T-helper 1 cell treated with Interleukin-12 subunit alpha and Interleukin-12 subunit beta and Interleukin-4 antibody, amounts not matched to agents 30 ng/mL and 1 ng/mL, for 36 hours (primary cell): ENCODE measurements around the gene WFIKKN1. TPM values are rescaled to one million over a fixed set of nuclear protein-coding genes. Genes with fewer than 3 reads are reported as not detected.
"Not testable (repeated sequence)": the region's sequence is repeated elsewhere in the genome, so short reads cannot be mapped to it uniquely, and the experiment has no call there.

Experiments used
- intact Hi-C: fragments of 100-400 bp; cut with micrococcal nuclease; formaldehyde crosslinking; loops from one replicate; pipeline ENCODE4 v1.15.1; 2024
- total RNA-seq: library from RNA; stranded (reverse); gene quantifications from 2 replicates; pipeline ENCODE4 v1.2.3, GENCODE V29; 2022

The WFIKKN1 gene
- total RNA-seq, 1 donor from 2014 or later = 0.69 TPM

GRCh38 chr16:593406-593805 lies 37.4 kb upstream of the WFIKKN1 start:
- intact Hi-C loops = no loop called here

GRCh38 chr16:593807-594206 lies 37.0 kb upstream of the WFIKKN1 start:
- intact Hi-C loops = no loop called here

GRCh38 chr16:595094-595528 lies 35.7 kb upstream of the WFIKKN1 start:
- intact Hi-C loops = no loop called here

GRCh38 chr16:595942-596735 lies 34.6 kb upstream of the WFIKKN1 start:
- intact Hi-C loops = no loop called here

- intact Hi-C loops = no loop called here
Observed at GRCh38 chr16:596736-597060, 34.1 kb upstream of the WFIKKN1 start.

GRCh38 chr16:597655-598054 lies 33.1 kb upstream of the WFIKKN1 start:
- intact Hi-C loops = not testable (repeated sequence)

GRCh38 chr16:598823-599739 lies 31.7 kb upstream of the WFIKKN1 start:
- intact Hi-C loops = no loop called here

GRCh38 chr16:600781-601180 lies 30.0 kb upstream of the WFIKKN1 start:
- intact Hi-C loops = no loop called here

GRCh38 chr16:603933-604332 lies 26.9 kb upstream of the WFIKKN1 start:
- intact Hi-C loops = no loop called here

GRCh38 chr16:606656-607307 lies 24.0 kb upstream of the WFIKKN1 start:
- intact Hi-C loops = no loop called here

- intact Hi-C loops = no loop called here
Observed at GRCh38 chr16:608019-608418, 22.8 kb upstream of the WFIKKN1 start.

GRCh38 chr16:609316-609715 lies 21.5 kb upstream of the WFIKKN1 start:
- intact Hi-C loops = no loop called here

GRCh38 chr16:609984-610383 lies 20.8 kb upstream of the WFIKKN1 start:
- intact Hi-C loops = loop anchor here (2.0 kb wide), 1 partner anchor 31 kb away; no protein-coding TSS in a partner anchor

- intact Hi-C loops = loop anchor here (2.0 kb wide), 1 partner anchor 32 kb away; no protein-coding TSS in a partner anchor
Observed at GRCh38 chr16:610513-611381, 20.0 kb upstream of the WFIKKN1 start.

GRCh38 chr16:615122-615521 lies 15.7 kb upstream of the WFIKKN1 start:
- intact Hi-C loops = no loop called here

GRCh38 chr16:616733-617586 lies 13.8 kb upstream of the WFIKKN1 start:
- intact Hi-C loops = no loop called here

- intact Hi-C loops = no loop called here
Observed at GRCh38 chr16:617855-618254, 12.9 kb upstream of the WFIKKN1 start.

GRCh38 chr16:619476-620100 lies 11.2 kb upstream of the WFIKKN1 start:
- intact Hi-C loops = no loop called here
